Tibial nerve (tissue), 3 donors: ENCODE results near the gene NBPF26.
"Not testable (repeated sequence)": the region's sequence is repeated elsewhere in the genome, so short reads cannot be mapped to it uniquely, and the experiment has no call there.

Experiments used
- CTCF ChIP-seq, 5 experiments: fragments of 200-600 bp in 3 of 5; fragments of 450-650 bp in 2 of 5; sonication (generic) in 3 of 5; IDR thresholded peaks; one replicate each; pipeline ENCODE4 v1.5.1; 2016 to 2019; ENCODE audit warnings: antibody characterized with exemption in 5 of 5, mild to moderate bottlenecking in 3 of 5, moderate library complexity in 2 of 5
- POLR2A ChIP-seq, 2 donors: fragments of 450-650 bp; IDR thresholded peaks; one replicate each; pipeline ENCODE4 v1.6.1; 2017; ENCODE audit warnings: antibody characterized with exemption in 2 of 2, mild to moderate bottlenecking in 2 of 2, moderate library complexity in 2 of 2

GRCh38 chr1:120859615-120860234, 136.0 kb downstream of the NBPF26 start:
- TF ChIP-seq CTCF, POLR2A (IDR thresholded peaks at IDR 0.05): not testable (repeated sequence)
